Measurements from ENCODE around the gene ANKK1. TPM values are rescaled to one million over a fixed set of nuclear protein-coding genes. Genes with fewer than 3 reads are reported as not detected.

The ANKK1 gene
- total and polyA plus RNA-seq, 2 experiments from 2014 or later, result 0.13 to 0.43 TPM

- Histone ChIP-seq H3K27me3 (no peaks in the 10 kb centered on the region), H3K9me2 (replicated peaks; ENCODE audit: insufficient read depth) (no peaks in the 10 kb centered on the region), H3K9me3 (ENCODE audit: low read depth) (no peaks in the 10 kb centered on the region), H3K36me3 (replicated peaks; ENCODE audit: insufficient read depth, low read depth) (no peaks in the 10 kb centered on the region), H3K79me2 (no peaks in the 10 kb centered on the region), H4K20me1 (ENCODE audit: insufficient read depth, poor library complexity, severe bottlenecking) (no peaks in the 10 kb centered on the region), H3K4me1 (ENCODE audit: insufficient read depth) (no peaks in the 10 kb centered on the region), H2AFZ (no peak overlapping the region), H3K4me3 (no peak overlapping the region), H3K4me2 (no peak overlapping the region), H3K27ac (no peak overlapping the region)
- TF ChIP-seq EZH2phosphoT487 (IDR thresholded peaks at IDR 0.05; ENCODE audit: low read depth, severe bottlenecking, unreplicated experiment) (no peak), CTCF (IDR thresholded peaks at IDR 0.05; ENCODE audit: poor library complexity) (no peak), EZH2 (IDR thresholded peaks at IDR 0.05; ENCODE audit: borderline replicate concordance) (no peak)
- 74% methylated on average over 8 of the region's 8 CpGs for WGBS (ENCODE audit: low lambda C conversion rate, missing lambda C conversion rate)
- DNase-seq (ENCODE audit: low spot score), result no peak
Observed at GRCh38 chr11:113447621-113448315, 60.2 kb downstream of the ANKK1 start.

- WGBS (ENCODE audit: low lambda C conversion rate, missing lambda C conversion rate), result 84% methylated on average over 5 of the region's 5 CpGs
- H3K9me2 ChIP-seq (replicated peaks; ENCODE audit: insufficient read depth), result no peaks in the 10 kb centered on the region
- no peaks in the 10 kb centered on the region for H3K9me3 ChIP-seq (ENCODE audit: low read depth)
- H3K4me1 ChIP-seq (ENCODE audit: insufficient read depth), result no peaks in the 10 kb centered on the region
- no peaks in the 10 kb centered on the region for H3K27me3 ChIP-seq
- no peaks in the 10 kb centered on the region for H4K20me1 ChIP-seq (ENCODE audit: insufficient read depth, poor library complexity, severe bottlenecking)
- H3K4me3 ChIP-seq, result no peak overlapping the region
- no peak overlapping the region for H2AFZ ChIP-seq
- TF ChIP-seq EZH2phosphoT487 (IDR thresholded peaks at IDR 0.05; ENCODE audit: low read depth, severe bottlenecking, unreplicated experiment) (no peak), EZH2 (IDR thresholded peaks at IDR 0.05; ENCODE audit: borderline replicate concordance) (no peak), CTCF (IDR thresholded peaks at IDR 0.05; ENCODE audit: poor library complexity) (no peak)
- no peaks in the 10 kb centered on the region for H3K79me2 ChIP-seq
- no peaks in the 10 kb centered on the region for H3K36me3 ChIP-seq (replicated peaks; ENCODE audit: insufficient read depth, low read depth)
- H3K27ac ChIP-seq, result no peak overlapping the region
- no peak overlapping the region for H3K4me2 ChIP-seq
- DNase-seq (ENCODE audit: low spot score), result no peak
Observed at GRCh38 chr11:113448316-113448677, 60.7 kb downstream of the ANKK1 start.

GRCh38 chr11:113449743-113450142 is 62.2 kb downstream of the ANKK1 start:
- Histone ChIP-seq H2AFZ (no peak overlapping the region), H3K36me3 (replicated peaks; ENCODE audit: insufficient read depth, low read depth) (no peaks in the 10 kb centered on the region), H3K4me3 (no peak overlapping the region), H3K9me3 (ENCODE audit: low read depth) (no peaks in the 10 kb centered on the region), H3K27me3 (no peaks in the 10 kb centered on the region), H3K27ac (no peak overlapping the region), H3K4me2 (no peak overlapping the region), H3K79me2 (no peaks in the 10 kb centered on the region), H3K4me1 (ENCODE audit: insufficient read depth) (no peaks in the 10 kb centered on the region), H4K20me1 (ENCODE audit: insufficient read depth, poor library complexity, severe bottlenecking) (no peaks in the 10 kb centered on the region), H3K9me2 (replicated peaks; ENCODE audit: insufficient read depth) (no peaks in the 10 kb centered on the region)
- no peak for DNase-seq (ENCODE audit: low spot score)
- 91% methylated on average over 6 of the region's 6 CpGs for WGBS (ENCODE audit: low lambda C conversion rate, missing lambda C conversion rate)
- TF ChIP-seq EZH2phosphoT487 (IDR thresholded peaks at IDR 0.05; ENCODE audit: low read depth, severe bottlenecking, unreplicated experiment) (no peak), EZH2 (IDR thresholded peaks at IDR 0.05; ENCODE audit: borderline replicate concordance) (no peak), CTCF (IDR thresholded peaks at IDR 0.05; ENCODE audit: poor library complexity) (no peak)

Small RNA genes within 50 kb of the gene (microRNA-seq; reads per million reads assigned to microRNA genes)
- not detected for gene MIR4301

Small RNA genes within 50 kb of the gene (small RNA-seq; reads per million reads assigned to genes)
- gene MIR4301, result not detected

Other genes starting within 250 kb of the ANKK1 start
- gene TTC12, start 73.2 kb upstream of the ANKK1 start, total RNA-seq, result 10.5 and 12.4 TPM in 2 replicates
- 9.2 and 9.4 TPM in 2 replicates for gene TTC12, start 73.2 kb upstream of the ANKK1 start, polyA plus RNA-seq
- gene DRD2, start 87.6 kb downstream of the ANKK1 start, total RNA-seq, result 0.67 and 1.8 TPM in 2 replicates
- gene DRD2, start 87.6 kb downstream of the ANKK1 start, polyA plus RNA-seq, result 0.59 and 1.2 TPM in 2 replicates

Data from hepatocyte (in vitro differentiated cells).